Smooth muscle cell (in vitro differentiated cells): ENCODE results near the gene RIT2. TPM values are rescaled to one million over a fixed set of nuclear protein-coding genes. Genes with fewer than 3 reads are reported as not detected.

Source experiments
- DNase-seq: peaks from one replicate; lab custom pipeline; 2025; ENCODE audit not compliant: unreplicated experiment; lab: John Stamatoyannopoulos, UW
- H2AFZ ChIP-seq: fragments of 200-600 bp; sonication (generic); 2 replicates; pipeline ENCODE4 v1.6.0; 2016; ENCODE audit warnings: antibody characterized with exemption, low read depth, mild to moderate bottlenecking
- H3F3A ChIP-seq: fragments of 200-600 bp; sonication (generic); 2 replicates; pipeline ENCODE4 v1.6.0; 2017; ENCODE audit warnings: antibody characterized with exemption, low read depth
- H3K27ac ChIP-seq: fragments of 200-600 bp; sonication (generic); 2 replicates; pipeline ENCODE4 v1.5.1; 2016; ENCODE audit warnings: low read depth, mild to moderate bottlenecking
- H3K27me3 ChIP-seq: fragments of 200-600 bp; sonication (generic); 2 replicates; pipeline ENCODE4 v1.6.1; 2016; ENCODE audit warnings: low read depth, mild to moderate bottlenecking
- H3K36me3 ChIP-seq: fragments of 200-600 bp; sonication (generic); 2 replicates; pipeline ENCODE4 v1.5.1; 2016; ENCODE audit warnings: low read depth
- H3K4me1 ChIP-seq: fragments of 200-600 bp; sonication (generic); 2 replicates; pipeline ENCODE4 v1.5.1; 2016; ENCODE audit warnings: low read depth
- H3K4me2 ChIP-seq: fragments of 200-600 bp; sonication (generic); 2 replicates; pipeline ENCODE4 v1.6.0; 2016; ENCODE audit warnings: mild to moderate bottlenecking
- H3K4me3 ChIP-seq: fragments of 200-600 bp; sonication (generic); 2 replicates; pipeline ENCODE4 v1.5.1; 2016; ENCODE audit warnings: mild to moderate bottlenecking
- H3K79me2 ChIP-seq: fragments of 200-600 bp; sonication (generic); 2 replicates; pipeline ENCODE4 v1.6.0; 2016; ENCODE audit warnings: low read depth, mild to moderate bottlenecking
- H3K9ac ChIP-seq: fragments of 200-600 bp; sonication (generic); 2 replicates; pipeline ENCODE4 v1.6.0; 2016; ENCODE audit warnings: low read depth
- H3K9me3 ChIP-seq: fragments of 200-600 bp; sonication (generic); replicated peaks from 2 replicates; pipeline ENCODE4 v1.5.1; 2016; ENCODE audit warnings: low read depth
- H4K20me1 ChIP-seq: fragments of 200-600 bp; sonication (generic); 2 replicates; pipeline ENCODE4 v1.6.0; 2016; ENCODE audit warnings: low read depth
- WGBS: methylation state at CpG from one replicate; pipeline ENCODE4 v1.1.7; 2016; ENCODE audit warnings: low lambda C conversion rate; 5-methylcytosine and 5-hydroxymethylcytosine counted together
- polyA plus RNA-seq: library from polyadenylated mRNA; unstranded; fragments of >200 nt; fragmentation: Nextera tagmentation; extraction: Ambion mirVana; gene quantifications from 2 replicates; pipeline ENCODE4 v1.2.1, GENCODE V29; 2016
- total RNA-seq: library from RNA; depleted of rRNA; stranded (reverse); fragments of >200 nt; gene quantifications from 2 replicates; pipeline ENCODE4 v1.2.3, GENCODE V29; 2014
- TF ChIP-seq, protein P1 (sequence below): fragments of 200-600 bp; sonication (generic); IDR thresholded peaks from 2 replicates; pipeline ENCODE4 v1.5.1; 2017; ENCODE audit warnings: borderline replicate concordance, mild to moderate bottlenecking, antibody characterized with exemption; ENCODE audit not compliant: insufficient read depth, poor library complexity, severe bottlenecking

The RIT2 gene
- total and polyA plus RNA-seq, 2 experiments from 2014 or later: not detected

DNA sequence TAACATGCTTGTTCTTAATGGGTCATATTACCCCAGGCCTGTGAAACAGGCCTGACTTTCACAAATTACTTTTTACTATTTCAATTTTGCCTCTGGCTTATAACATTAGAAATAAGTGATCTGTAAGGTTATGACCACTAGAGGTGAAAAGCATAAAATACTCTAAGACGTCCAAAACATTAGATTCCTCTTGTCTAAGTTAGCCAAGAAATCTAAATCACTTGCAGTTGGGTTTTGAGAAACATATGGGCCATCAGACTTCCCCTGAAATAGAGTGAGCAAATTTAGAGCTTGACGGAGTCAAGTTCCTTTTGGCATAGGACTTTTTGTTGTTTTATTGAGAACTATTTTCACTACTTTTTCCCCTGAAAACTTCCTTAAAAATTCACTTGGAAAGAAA is 32.7 kb upstream of the RIT2 start:
- H3K36me3 ChIP-seq: no peaks in the 10 kb centered on the region
- TF ChIP-seq, protein P1, sequence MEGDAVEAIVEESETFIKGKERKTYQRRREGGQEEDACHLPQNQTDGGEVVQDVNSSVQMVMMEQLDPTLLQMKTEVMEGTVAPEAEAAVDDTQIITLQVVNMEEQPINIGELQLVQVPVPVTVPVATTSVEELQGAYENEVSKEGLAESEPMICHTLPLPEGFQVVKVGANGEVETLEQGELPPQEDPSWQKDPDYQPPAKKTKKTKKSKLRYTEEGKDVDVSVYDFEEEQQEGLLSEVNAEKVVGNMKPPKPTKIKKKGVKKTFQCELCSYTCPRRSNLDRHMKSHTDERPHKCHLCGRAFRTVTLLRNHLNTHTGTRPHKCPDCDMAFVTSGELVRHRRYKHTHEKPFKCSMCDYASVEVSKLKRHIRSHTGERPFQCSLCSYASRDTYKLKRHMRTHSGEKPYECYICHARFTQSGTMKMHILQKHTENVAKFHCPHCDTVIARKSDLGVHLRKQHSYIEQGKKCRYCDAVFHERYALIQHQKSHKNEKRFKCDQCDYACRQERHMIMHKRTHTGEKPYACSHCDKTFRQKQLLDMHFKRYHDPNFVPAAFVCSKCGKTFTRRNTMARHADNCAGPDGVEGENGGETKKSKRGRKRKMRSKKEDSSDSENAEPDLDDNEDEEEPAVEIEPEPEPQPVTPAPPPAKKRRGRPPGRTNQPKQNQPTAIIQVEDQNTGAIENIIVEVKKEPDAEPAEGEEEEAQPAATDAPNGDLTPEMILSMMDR: no peak
- H3K9ac ChIP-seq: no peak overlapping the region
- no peak overlapping the region for H3K4me3 ChIP-seq
- H3K4me1 ChIP-seq: no peaks in the 10 kb centered on the region
- H3K27ac ChIP-seq: no peak overlapping the region
- no peak overlapping the region for H2AFZ ChIP-seq
- no peak overlapping the region for H3K4me2 ChIP-seq
- no peaks in the 10 kb centered on the region for H4K20me1 ChIP-seq
- no peaks in the 10 kb centered on the region for H3K9me3 ChIP-seq
- 91% methylated on average over 2 of the region's 2 CpGs for WGBS
- no peaks in the 10 kb centered on the region for H3K27me3 ChIP-seq
- no peaks in the 10 kb centered on the region for H3F3A ChIP-seq
- no peaks in the 10 kb centered on the region for H3K79me2 ChIP-seq
- DNase-seq: no peak

DNA sequence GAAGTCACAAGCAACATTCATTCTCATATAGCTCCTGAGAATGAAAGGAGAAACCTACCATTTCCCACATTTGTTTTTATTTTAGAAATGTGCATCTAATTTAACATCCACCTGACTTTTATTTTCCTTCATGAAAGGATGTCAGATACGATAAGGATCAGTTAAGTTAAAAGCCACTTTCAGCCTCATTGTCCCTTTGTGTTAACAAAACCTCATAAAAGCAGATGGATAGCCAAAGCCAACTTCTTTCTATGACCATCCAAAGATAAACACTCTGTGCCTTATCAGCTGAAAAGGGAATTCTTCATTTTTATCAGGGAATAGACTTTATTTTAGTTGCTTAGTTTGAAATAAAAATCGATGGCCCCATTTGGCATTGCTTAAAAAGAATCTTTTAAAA is 25.7 kb upstream of the RIT2 start:
- H3K4me1 ChIP-seq: no peaks in the 10 kb centered on the region
- H2AFZ ChIP-seq: no peak overlapping the region
- TF ChIP-seq, protein P1: no peak
- no peak overlapping the region for H3K9ac ChIP-seq
- 61% methylated on average over 2 of the region's 2 CpGs for WGBS
- no peak overlapping the region for H3K4me3 ChIP-seq
- no peaks in the 10 kb centered on the region for H3F3A ChIP-seq
- no peak overlapping the region for H3K27ac ChIP-seq
- no peaks in the 10 kb centered on the region for H4K20me1 ChIP-seq
- no peak overlapping the region for H3K4me2 ChIP-seq
- DNase-seq: no peak
- H3K36me3 ChIP-seq: no peaks in the 10 kb centered on the region
- no peaks in the 10 kb centered on the region for H3K9me3 ChIP-seq
- H3K79me2 ChIP-seq: no peaks in the 10 kb centered on the region
- no peaks in the 10 kb centered on the region for H3K27me3 ChIP-seq

DNA sequence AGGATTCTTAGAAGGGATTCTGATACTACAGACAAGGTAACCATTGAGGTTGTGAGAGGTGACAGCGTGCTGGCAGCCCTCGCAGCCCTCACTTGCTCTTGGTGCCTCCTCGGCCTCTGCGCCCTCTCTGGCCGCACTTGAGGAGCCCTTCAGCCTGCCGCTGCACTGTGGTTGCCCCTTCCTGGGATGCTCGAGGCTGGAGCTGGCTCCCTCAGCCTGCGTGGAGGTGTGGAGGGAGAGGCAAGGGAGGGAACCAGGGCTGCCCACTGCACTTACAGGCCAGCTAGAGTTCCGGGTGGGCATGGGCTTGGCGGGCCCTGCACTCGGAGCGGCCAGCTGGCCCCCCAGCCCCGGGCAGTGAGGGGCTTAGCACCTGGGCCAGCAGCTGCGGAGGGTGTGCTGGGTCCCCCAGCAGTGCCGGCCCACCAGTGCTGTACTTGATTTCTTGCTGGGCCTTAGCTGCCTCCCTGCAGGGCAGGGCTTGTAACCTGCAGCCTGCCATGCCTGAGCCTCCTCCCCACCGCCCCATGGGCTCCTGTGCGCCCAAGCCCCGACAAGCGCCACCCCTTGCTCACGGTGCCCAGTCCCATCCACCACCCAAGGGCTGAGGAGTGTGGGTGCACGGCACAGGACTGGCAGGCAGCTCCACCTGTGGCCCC is 23.9 kb upstream of the RIT2 start:
- no peaks in the 10 kb centered on the region for H3K4me1 ChIP-seq
- no peaks in the 10 kb centered on the region for H4K20me1 ChIP-seq
- H3K27me3 ChIP-seq: no peaks in the 10 kb centered on the region
- no peaks in the 10 kb centered on the region for H3K79me2 ChIP-seq
- H3K27ac ChIP-seq: no peak overlapping the region
- no peak overlapping the region for H3K4me2 ChIP-seq
- TF ChIP-seq, protein P1: no peak
- DNase-seq: no peak
- H3K4me3 ChIP-seq: no peak overlapping the region
- 97% methylated on average over 21 of the region's 21 CpGs for WGBS
- H3K9ac ChIP-seq: no peak overlapping the region
- H3K36me3 ChIP-seq: no peaks in the 10 kb centered on the region
- no peak overlapping the region for H2AFZ ChIP-seq
- H3K9me3 ChIP-seq: no peaks in the 10 kb centered on the region
- H3F3A ChIP-seq: no peaks in the 10 kb centered on the region

DNA sequence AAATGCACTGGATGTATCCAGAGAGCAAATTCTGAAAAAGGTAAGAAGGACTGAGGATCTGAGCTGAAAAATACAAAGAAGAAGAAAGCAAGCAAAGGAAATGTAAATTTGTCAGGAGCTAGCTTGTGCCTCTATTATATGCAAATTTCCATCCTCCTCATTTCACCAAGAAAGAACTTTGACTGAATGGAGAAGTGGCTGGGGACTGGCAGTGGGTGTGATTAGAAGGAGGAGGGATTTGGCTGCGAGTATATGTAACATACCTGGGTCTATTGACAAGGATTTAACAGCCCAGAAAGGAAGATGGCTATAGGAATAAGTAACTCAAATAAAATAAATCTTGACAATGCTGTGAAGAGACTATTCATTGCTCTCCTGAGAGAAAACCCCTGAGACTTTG is 19.4 kb upstream of the RIT2 start:
- WGBS: 89% methylated on average over 1 of the region's 1 CpG

More for the DNA sequence above, 19.4 kb upstream of the RIT2 start:
- no peaks in the 10 kb centered on the region for H4K20me1 ChIP-seq
- TF ChIP-seq, protein P1: no peak
- no peak overlapping the region for H3K4me2 ChIP-seq
- DNase-seq: no peak
- no peaks in the 10 kb centered on the region for H3K4me1 ChIP-seq
- H3F3A ChIP-seq: no peaks in the 10 kb centered on the region
- H3K27ac ChIP-seq: no peak overlapping the region
- no peak overlapping the region for H3K4me3 ChIP-seq
- H3K27me3 ChIP-seq: no peaks in the 10 kb centered on the region
- H2AFZ ChIP-seq: no peak overlapping the region
- H3K9ac ChIP-seq: no peak overlapping the region
- no peaks in the 10 kb centered on the region for H3K79me2 ChIP-seq
- no peaks in the 10 kb centered on the region for H3K36me3 ChIP-seq
- H3K9me3 ChIP-seq: no peaks in the 10 kb centered on the region
